Testis (tissue), 3 donors: Measurements from ENCODE around the gene HLA-DOA. TPM values are rescaled to one million over a fixed set of nuclear protein-coding genes. Genes with fewer than 3 reads are reported as not detected.

Experiments
- DNase-seq: peaks from one replicate; pipeline ENCODE4 v3.0.0-alpha.2; 2019
- H3K27ac ChIP-seq, 2 donors: fragments of 200-600 bp; sonication (generic); one replicate each; pipeline ENCODE4 v1.5.1; 2019
- H3K27me3 ChIP-seq: fragments of 200-600 bp; sonication (generic); one replicate; pipeline ENCODE4 v1.5.1; 2019
- H3K36me3 ChIP-seq: fragments of 200-600 bp; sonication (generic); one replicate; pipeline ENCODE4 v1.5.1; 2017; ENCODE audit warnings: low read depth; ENCODE audit errors: missing control alignments
- H3K4me1 ChIP-seq: fragments of 200-600 bp; sonication (generic); one replicate; pipeline ENCODE4 v1.5.1; 2019
- H3K4me3 ChIP-seq, 2 donors: fragments of 200-600 bp; sonication (generic); one replicate each; pipeline ENCODE4 v1.5.1; 2017 to 2019
- H3K9me3 ChIP-seq: fragments of 200-600 bp; sonication (generic); one replicate; pipeline ENCODE4 v1.5.1; 2017
- POLR2A ChIP-seq: fragments of 450-650 bp; IDR thresholded peaks from one replicate; pipeline ENCODE4 v1.6.1; 2017; ENCODE audit warnings: antibody characterized with exemption, mild to moderate bottlenecking, moderate library complexity
- WGBS, 2 donors: methylation state at CpG; one replicate each; pipeline ENCODE4 v1.1.5; 2018; 5-methylcytosine and 5-hydroxymethylcytosine counted together
- intact Hi-C: fragments of 100-400 bp; cut with DNase I; formaldehyde crosslinking; loops from one replicate; pipeline ENCODE4 v1.15.1; 2023; ENCODE audit warnings: low total_unique reads
- polyA plus RNA-seq: library from polyadenylated mRNA; stranded (reverse); fragments of 350-450 nt; fragmentation: Illumina TruSeq; extraction: RNeasy Lipid Tissue Mini Kit (QIAGEN cat#74804); gene quantifications from one replicate; pipeline ENCODE4 v1.2.3, GENCODE V29; 2014; ENCODE audit warnings: low read depth, low replicate concordance; ENCODE audit not compliant: insufficient read depth
- total RNA-seq, 2 donors: library from RNA; depleted of rRNA; stranded (reverse); fragments of >200 nt; gene quantifications; one replicate each; pipeline ENCODE4 v1.2.3, GENCODE V29; 2016
- TF ChIP-seq, protein P1 (sequence below), 3 experiments: fragments of 450-650 bp in 2 of 3; fragments of 200-600 bp in 1 of 3; sonication (generic) in 1 of 3; IDR thresholded peaks; one replicate each; pipeline ENCODE4 v1.5.1; 2016 to 2019; ENCODE audit warnings: antibody characterized with exemption in 3 of 3, mild to moderate bottlenecking in 2 of 3, moderate library complexity in 1 of 3

Gene HLA-DOA
- total and polyA plus RNA-seq, 3 donors from 2014 or later, result 1.2 to 13.5 (median 1.7) TPM

- DNase-seq, result no peak
- Histone ChIP-seq H3K4me3 (no peak overlapping the region), H3K27ac (peak overlapping the region in 1 of 2 donors; percentile 84), H3K4me1 (peaks cover 24% of the 10 kb centered on the region), H3K27me3 (no peaks in the 10 kb centered on the region), H3K36me3 (no peaks in the 10 kb centered on the region), H3K9me3 (no peaks in the 10 kb centered on the region)
- TF ChIP-seq, protein P1, sequence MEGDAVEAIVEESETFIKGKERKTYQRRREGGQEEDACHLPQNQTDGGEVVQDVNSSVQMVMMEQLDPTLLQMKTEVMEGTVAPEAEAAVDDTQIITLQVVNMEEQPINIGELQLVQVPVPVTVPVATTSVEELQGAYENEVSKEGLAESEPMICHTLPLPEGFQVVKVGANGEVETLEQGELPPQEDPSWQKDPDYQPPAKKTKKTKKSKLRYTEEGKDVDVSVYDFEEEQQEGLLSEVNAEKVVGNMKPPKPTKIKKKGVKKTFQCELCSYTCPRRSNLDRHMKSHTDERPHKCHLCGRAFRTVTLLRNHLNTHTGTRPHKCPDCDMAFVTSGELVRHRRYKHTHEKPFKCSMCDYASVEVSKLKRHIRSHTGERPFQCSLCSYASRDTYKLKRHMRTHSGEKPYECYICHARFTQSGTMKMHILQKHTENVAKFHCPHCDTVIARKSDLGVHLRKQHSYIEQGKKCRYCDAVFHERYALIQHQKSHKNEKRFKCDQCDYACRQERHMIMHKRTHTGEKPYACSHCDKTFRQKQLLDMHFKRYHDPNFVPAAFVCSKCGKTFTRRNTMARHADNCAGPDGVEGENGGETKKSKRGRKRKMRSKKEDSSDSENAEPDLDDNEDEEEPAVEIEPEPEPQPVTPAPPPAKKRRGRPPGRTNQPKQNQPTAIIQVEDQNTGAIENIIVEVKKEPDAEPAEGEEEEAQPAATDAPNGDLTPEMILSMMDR (IDR thresholded peaks at IDR 0.05), result no peak
- no peak for TF ChIP-seq POLR2A
- 48 to 66% methylated on average over 3 of the region's 3 CpGs for WGBS, 2 donors
- intact Hi-C loops, result no loop called here
Measured at GRCh38 chr6:33017694-33018353, 8.4 kb upstream of the HLA-DOA start.

- no peak overlapping the region for H3K27ac ChIP-seq
Measured at GRCh38 chr6:33017018-33017417, 7.6 kb upstream of the HLA-DOA start.

DNA sequence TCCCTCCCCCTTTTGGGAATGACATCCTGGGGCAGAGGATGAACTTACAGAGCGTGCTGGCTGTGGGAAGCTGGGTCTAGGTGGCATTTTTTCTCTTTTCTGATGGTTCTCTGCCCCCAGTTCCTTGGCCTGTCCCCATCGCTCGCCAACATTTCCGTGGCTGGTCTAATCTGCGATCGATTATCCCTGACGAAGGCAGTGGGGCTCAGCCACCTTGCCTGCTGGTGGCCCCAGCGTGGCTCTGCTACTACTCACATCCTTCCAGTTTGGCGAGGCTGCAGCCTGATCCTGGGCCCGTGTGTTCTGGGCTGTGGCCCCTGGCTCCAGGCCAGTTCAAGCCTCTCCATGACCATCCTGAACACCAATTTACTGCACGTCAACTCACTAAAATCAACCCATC lies 6.4 kb upstream of the HLA-DOA start:
- intact Hi-C loops, result no loop called here
- H3K9me3 ChIP-seq, result no peaks in the 10 kb centered on the region
- peak overlapping the region in 1 of 2 donors; percentile 26 for H3K27ac ChIP-seq
- no peak overlapping the region for H3K4me3 ChIP-seq
- peaks cover 24% of the 10 kb centered on the region for H3K4me1 ChIP-seq
- TF ChIP-seq POLR2A, result no peak
- TF ChIP-seq, protein P1 (IDR thresholded peaks at IDR 0.05), result no peak
- 79 to 82% methylated on average over 11 of the region's 11 CpGs for WGBS, 2 donors
- DNase-seq, result no peak
- H3K27me3 ChIP-seq, result no peaks in the 10 kb centered on the region
- H3K36me3 ChIP-seq, result no peaks in the 10 kb centered on the region

More at GRCh38 chr6:33017018-33017417, 7.6 kb upstream of the HLA-DOA start:
- no peak for DNase-seq
- 67 to 88% methylated on average over 4 of the region's 4 CpGs for WGBS, 2 donors
- H3K36me3 ChIP-seq, result no peaks in the 10 kb centered on the region
- H3K4me1 ChIP-seq, result peaks cover 24% of the 10 kb centered on the region
- H3K27me3 ChIP-seq, result no peaks in the 10 kb centered on the region
- no peak overlapping the region for H3K4me3 ChIP-seq
- intact Hi-C loops, result no loop called here
- TF ChIP-seq POLR2A, result no peak
- TF ChIP-seq, protein P1 (IDR thresholded peaks at IDR 0.05), result no peak
- H3K9me3 ChIP-seq, result no peaks in the 10 kb centered on the region

GRCh38 chr6:33014841-33015634 lies 5.6 kb upstream of the HLA-DOA start:
- intact Hi-C loops, result no loop called here
- 10 to 17% methylated on average over 6 of the region's 6 CpGs for WGBS, 2 donors
- no peaks in the 10 kb centered on the region for H3K27me3 ChIP-seq
- peaks cover 24% of the 10 kb centered on the region for H3K4me1 ChIP-seq
- H3K36me3 ChIP-seq, result no peaks in the 10 kb centered on the region
- no peaks in the 10 kb centered on the region for H3K9me3 ChIP-seq
- TF ChIP-seq, protein P1 (IDR thresholded peaks at IDR 0.05), result peak; percentile 78 to 85 (median 79)
- TF ChIP-seq POLR2A, result no peak
- peak overlapping the region in 1 of 2 donors; percentile 26 for H3K27ac ChIP-seq
- H3K4me3 ChIP-seq, result no peak overlapping the region
- peak; percentile 67 for DNase-seq
